Measurements from ENCODE around the gene DCDC2C. TPM values are rescaled to one million over a fixed set of nuclear protein-coding genes. Genes with fewer than 3 reads are reported as not detected.

Gene DCDC2C
- total and polyA plus RNA-seq, 2 experiments from 2014 or later = 0.45 TPM; not detected in 1

DNA sequence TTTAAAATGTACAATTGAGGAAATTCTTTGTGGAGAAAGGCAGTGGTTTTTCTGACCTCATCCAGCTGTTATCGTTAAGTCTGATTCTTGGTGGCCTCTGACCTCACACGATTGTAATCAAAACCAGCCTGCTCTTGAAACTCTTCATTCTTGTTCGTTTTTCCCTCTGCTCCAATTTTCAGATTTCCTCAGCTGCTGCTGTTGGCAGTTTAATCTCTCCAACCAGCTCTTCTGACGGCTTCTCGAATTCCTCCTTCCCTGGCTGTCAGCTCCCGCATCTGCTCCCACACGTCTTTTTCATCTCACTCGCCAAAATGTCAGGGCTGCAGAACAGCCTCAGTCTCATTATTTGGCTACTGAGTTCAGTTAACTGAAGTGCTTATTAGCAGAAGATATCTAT is 136.1 kb downstream of the DCDC2C start (continued):
- TF ChIP-seq REST (IDR thresholded peaks at IDR 0.05; ENCODE audit: unreplicated experiment) = no peak
- TF ChIP-seq ZNF114 (CRISPR knock-in tag; IDR thresholded peaks at IDR 0.05) = no peak
- TF ChIP-seq EZH2phosphoT487 (IDR thresholded peaks at IDR 0.05; ENCODE audit: unreplicated experiment) = no peak

DNA sequence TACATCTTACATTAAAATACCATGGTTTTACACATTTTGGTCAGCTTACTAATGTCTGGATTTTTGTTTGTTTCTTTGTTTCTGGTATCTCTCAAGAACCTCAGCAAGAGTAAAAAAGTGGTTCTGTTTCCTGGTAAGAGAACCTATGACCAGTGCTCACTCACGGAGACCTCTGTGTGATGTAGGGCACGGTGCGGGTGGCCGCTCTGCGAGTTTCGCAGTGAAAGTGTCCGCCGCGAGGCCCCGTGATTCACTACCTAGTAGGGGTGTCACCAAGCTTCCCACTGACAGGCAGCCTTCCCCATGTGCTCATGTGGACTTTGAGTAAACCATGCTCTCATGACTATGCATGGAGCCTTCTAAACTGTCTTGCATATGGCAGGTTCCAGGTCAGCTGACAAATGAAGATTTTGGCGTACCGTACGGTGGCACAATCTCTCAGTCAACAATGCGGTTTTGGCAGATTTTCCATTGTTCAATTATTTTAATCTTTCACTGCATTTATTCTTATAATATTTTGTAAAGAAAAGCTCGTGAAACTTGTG is 137.3 kb downstream of the DCDC2C start:
- peaks cover 10% of the 10 kb centered on the region for H3K27me3 Mint-ChIP-seq (ENCODE audit: insufficient read depth, low read depth, poor library complexity)
- no peak overlapping the region for H3K4me2 ChIP-seq
- ATAC-seq (no peak), DNase-seq (ENCODE audit: low spot score) (no peak)
- H3F3A ChIP-seq (replicated peaks; ENCODE audit: low read depth) = no peaks in the 10 kb centered on the region
- no peaks in the 10 kb centered on the region for H4K20me1 ChIP-seq (replicated peaks; ENCODE audit: insufficient read depth)
- no peaks in the 10 kb centered on the region for H3K79me2 ChIP-seq (replicated peaks; ENCODE audit: insufficient read depth)
- H3K27me3 ChIP-seq (ENCODE audit: insufficient read depth) = no peaks in the 10 kb centered on the region
- H3K4me3 ChIP-seq = no peak overlapping the region
- no peaks in the 10 kb centered on the region for H3K4me1 ChIP-seq (ENCODE audit: insufficient read depth)
- H3K4me1 Mint-ChIP-seq = peaks cover 10% of the 10 kb centered on the region; the same call in 2 of the 3 replicates
- no peak overlapping the region for H3K4me3 Mint-ChIP-seq
- no peak overlapping the region for H3K27ac Mint-ChIP-seq
- H2AFZ ChIP-seq = no peak overlapping the region
- H3K9me3 Mint-ChIP-seq = peaks cover 81% of the 10 kb centered on the region
- no peaks in the 10 kb centered on the region for H3K36me3 ChIP-seq (ENCODE audit: insufficient read depth)
- H3K27ac ChIP-seq (ENCODE audit: low read depth) = no peak overlapping the region
- H3K9me2 ChIP-seq (ENCODE audit: insufficient read depth) = no peaks in the 10 kb centered on the region
- H3K36me3 Mint-ChIP-seq (ENCODE audit: low read depth) = peaks cover 12% of the 10 kb centered on the region
- TF ChIP-seq ZNF114 (CRISPR knock-in tag; IDR thresholded peaks at IDR 0.05) (no peak), REST (IDR thresholded peaks at IDR 0.05; ENCODE audit: unreplicated experiment) (no peak), ZNF331 (CRISPR knock-in tag; IDR thresholded peaks at IDR 0.05; ENCODE audit: low read depth) (no peak), POLR2AphosphoS5 (IDR thresholded peaks at IDR 0.05; ENCODE audit: low read depth) (no peak), CTCF (conservative IDR thresholded peaks at IDR 0.05; ENCODE audit: low read depth in 2 of 2) (no peak)
- TF ChIP-seq, protein P1, sequence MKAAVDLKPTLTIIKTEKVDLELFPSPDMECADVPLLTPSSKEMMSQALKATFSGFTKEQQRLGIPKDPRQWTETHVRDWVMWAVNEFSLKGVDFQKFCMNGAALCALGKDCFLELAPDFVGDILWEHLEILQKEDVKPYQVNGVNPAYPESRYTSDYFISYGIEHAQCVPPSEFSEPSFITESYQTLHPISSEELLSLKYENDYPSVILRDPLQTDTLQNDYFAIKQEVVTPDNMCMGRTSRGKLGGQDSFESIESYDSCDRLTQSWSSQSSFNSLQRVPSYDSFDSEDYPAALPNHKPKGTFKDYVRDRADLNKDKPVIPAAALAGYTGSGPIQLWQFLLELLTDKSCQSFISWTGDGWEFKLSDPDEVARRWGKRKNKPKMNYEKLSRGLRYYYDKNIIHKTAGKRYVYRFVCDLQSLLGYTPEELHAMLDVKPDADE (IDR thresholded peaks at IDR 0.05) = no peak

Measured in GM23338 (cell line).